Measurements from ENCODE around the gene RSPH10B2. TPM values are rescaled to one million over a fixed set of nuclear protein-coding genes. Genes with fewer than 3 reads are reported as not detected.

Gene RSPH10B2
- total and polyA plus RNA-seq, 2 of the 13 experiments (the other 11 are each of a cell fraction or from before 2014, with no cell fraction given), result 0.31 TPM; not detected in 1

DNA sequence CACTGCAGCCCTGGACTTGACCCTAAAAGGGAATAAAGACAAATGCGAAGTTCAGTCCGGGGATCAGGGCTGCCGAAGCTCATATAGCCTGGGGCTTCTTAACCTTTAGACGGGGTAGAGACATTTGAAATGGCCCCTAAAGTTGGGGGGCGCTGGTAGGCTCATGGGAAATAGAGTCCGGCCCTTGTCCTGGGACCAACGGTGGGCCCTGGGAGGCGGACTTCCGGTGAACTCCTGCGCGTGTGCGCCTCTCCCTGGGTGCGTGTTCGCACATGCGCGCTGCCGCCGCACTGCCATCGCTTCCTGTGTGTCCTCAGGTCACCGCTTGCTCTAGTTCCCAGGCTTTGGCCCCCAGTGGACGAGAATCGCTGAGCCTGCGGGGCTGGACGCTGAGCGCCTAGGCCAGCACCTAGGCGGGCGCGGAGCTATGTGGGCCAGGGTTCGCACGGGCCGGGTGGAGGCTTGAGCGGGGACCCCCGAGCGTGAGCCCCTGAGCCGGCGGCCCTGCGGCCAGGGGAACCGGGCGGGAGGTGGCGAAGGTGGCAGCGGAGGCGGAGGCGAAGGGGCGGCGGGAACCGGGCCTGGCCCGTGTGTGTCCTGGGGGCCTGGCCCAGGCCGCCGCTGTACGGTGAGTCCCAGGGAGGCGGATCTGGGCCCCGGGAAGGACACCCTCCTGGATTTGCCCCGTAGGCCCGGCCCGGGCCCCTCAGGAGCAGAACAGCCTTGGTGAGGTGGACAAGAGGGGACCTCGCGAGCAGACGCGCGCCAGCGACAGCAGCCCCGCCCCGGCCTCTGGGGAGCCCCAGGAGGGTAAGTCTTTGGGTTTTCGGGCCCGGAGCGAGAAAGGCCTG, 24.2 kb upstream of the RSPH10B2 start (continued):
- TF ChIP-seq CEBPB (IDR thresholded peaks at IDR 0.05; ENCODE audit: borderline replicate concordance, low read depth, low read length), result no peak
- TF ChIP-seq ZNF891 (CRISPR knock-in tag; IDR thresholded peaks at IDR 0.05), result 0 out of 2 replicates have a peak, but pooled peaks have one; percentile 1
- TF ChIP-seq IRX3 (CRISPR knock-in tag; IDR thresholded peaks at IDR 0.05; ENCODE audit: borderline replicate concordance, low read depth), result 0 out of 2 replicates have a peak, but pooled peaks have one; percentile 63
- TF ChIP-seq SRSF9 (IDR thresholded peaks at IDR 0.05; ENCODE audit: borderline replicate concordance, insufficient read depth, low read depth, low read length, poor library complexity, severe bottlenecking), result no peak
- peak; percentile 80 for TF ChIP-seq SALL2 (CRISPR knock-in tag; IDR thresholded peaks at IDR 0.05)
- no peak for TF ChIP-seq ZNF720 (CRISPR knock-in tag; IDR thresholded peaks at IDR 0.05)
- no peak for TF ChIP-seq MATR3 (CRISPR knock-in tag; IDR thresholded peaks at IDR 0.05)
- TF ChIP-seq, protein P1, sequence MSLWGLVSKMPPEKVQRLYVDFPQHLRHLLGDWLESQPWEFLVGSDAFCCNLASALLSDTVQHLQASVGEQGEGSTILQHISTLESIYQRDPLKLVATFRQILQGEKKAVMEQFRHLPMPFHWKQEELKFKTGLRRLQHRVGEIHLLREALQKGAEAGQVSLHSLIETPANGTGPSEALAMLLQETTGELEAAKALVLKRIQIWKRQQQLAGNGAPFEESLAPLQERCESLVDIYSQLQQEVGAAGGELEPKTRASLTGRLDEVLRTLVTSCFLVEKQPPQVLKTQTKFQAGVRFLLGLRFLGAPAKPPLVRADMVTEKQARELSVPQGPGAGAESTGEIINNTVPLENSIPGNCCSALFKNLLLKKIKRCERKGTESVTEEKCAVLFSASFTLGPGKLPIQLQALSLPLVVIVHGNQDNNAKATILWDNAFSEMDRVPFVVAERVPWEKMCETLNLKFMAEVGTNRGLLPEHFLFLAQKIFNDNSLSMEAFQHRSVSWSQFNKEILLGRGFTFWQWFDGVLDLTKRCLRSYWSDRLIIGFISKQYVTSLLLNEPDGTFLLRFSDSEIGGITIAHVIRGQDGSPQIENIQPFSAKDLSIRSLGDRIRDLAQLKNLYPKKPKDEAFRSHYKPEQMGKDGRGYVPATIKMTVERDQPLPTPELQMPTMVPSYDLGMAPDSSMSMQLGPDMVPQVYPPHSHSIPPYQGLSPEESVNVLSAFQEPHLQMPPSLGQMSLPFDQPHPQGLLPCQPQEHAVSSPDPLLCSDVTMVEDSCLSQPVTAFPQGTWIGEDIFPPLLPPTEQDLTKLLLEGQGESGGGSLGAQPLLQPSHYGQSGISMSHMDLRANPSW (CRISPR knock-in tag; IDR thresholded peaks at IDR 0.05; ENCODE audit: borderline replicate concordance), result peak; percentile 45; the same call in 1 of the 2 replicates
- TF ChIP-seq ZNF878 (CRISPR knock-in tag; IDR thresholded peaks at IDR 0.05), result no peak
- TF ChIP-seq SMARCE1 (IDR thresholded peaks at IDR 0.05; ENCODE audit: borderline replicate concordance), result no peak
- TF ChIP-seq ZSCAN12 (CRISPR knock-in tag; IDR thresholded peaks at IDR 0.05), result no peak
- TF ChIP-seq, protein P2, sequence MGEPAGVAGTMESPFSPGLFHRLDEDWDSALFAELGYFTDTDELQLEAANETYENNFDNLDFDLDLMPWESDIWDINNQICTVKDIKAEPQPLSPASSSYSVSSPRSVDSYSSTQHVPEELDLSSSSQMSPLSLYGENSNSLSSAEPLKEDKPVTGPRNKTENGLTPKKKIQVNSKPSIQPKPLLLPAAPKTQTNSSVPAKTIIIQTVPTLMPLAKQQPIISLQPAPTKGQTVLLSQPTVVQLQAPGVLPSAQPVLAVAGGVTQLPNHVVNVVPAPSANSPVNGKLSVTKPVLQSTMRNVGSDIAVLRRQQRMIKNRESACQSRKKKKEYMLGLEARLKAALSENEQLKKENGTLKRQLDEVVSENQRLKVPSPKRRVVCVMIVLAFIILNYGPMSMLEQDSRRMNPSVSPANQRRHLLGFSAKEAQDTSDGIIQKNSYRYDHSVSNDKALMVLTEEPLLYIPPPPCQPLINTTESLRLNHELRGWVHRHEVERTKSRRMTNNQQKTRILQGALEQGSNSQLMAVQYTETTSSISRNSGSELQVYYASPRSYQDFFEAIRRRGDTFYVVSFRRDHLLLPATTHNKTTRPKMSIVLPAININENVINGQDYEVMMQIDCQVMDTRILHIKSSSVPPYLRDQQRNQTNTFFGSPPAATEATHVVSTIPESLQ (CRISPR knock-in tag; conservative IDR thresholded peaks at IDR 0.05), result no peak
- TF ChIP-seq AHR (CRISPR knock-in tag; IDR thresholded peaks at IDR 0.05), result no peak
- no peak for TF ChIP-seq PHF5A (CRISPR knock-in tag; IDR thresholded peaks at IDR 0.05; ENCODE audit: low read depth, unreplicated experiment)
- TF ChIP-seq ATF1 (CRISPR knock-in tag; IDR thresholded peaks at IDR 0.05), result no peak
- peak; percentile 47; the same call in 1 of the 2 replicates for TF ChIP-seq SNAPC2 (CRISPR knock-in tag; IDR thresholded peaks at IDR 0.05)
- TF ChIP-seq NFIB (CRISPR knock-in tag; IDR thresholded peaks at IDR 0.05; ENCODE audit: borderline replicate concordance), result no peak
- TF ChIP-seq, protein P3, sequence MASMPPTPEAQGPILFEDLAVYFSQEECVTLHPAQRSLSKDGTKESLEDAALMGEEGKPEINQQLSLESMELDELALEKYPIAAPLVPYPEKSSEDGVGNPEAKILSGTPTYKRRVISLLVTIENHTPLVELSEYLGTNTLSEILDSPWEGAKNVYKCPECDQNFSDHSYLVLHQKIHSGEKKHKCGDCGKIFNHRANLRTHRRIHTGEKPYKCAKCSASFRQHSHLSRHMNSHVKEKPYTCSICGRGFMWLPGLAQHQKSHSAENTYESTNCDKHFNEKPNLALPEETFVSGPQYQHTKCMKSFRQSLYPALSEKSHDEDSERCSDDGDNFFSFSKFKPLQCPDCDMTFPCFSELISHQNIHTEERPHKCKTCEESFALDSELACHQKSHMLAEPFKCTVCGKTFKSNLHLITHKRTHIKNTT (CRISPR knock-in tag; IDR thresholded peaks at IDR 0.05), result no peak
- peak; percentile 32; the same call in 1 of the 2 replicates for TF ChIP-seq ELF3 (CRISPR knock-in tag; IDR thresholded peaks at IDR 0.05)
- peak; percentile 38; the same call in 1 of the 2 replicates for TF ChIP-seq NCOA2 (CRISPR knock-in tag; IDR thresholded peaks at IDR 0.05)
- no peak for TF ChIP-seq LCORL (IDR thresholded peaks at IDR 0.05)
- TF ChIP-seq LCORL (CRISPR knock-in tag; IDR thresholded peaks at IDR 0.05), result peak; percentile 39; the same call in 1 of the 2 replicates
- TF ChIP-seq ZNF17 (CRISPR knock-in tag; IDR thresholded peaks at IDR 0.05), result no peak
- peak; percentile 90 for TF ChIP-seq KLF12 (CRISPR knock-in tag; IDR thresholded peaks at IDR 0.05; ENCODE audit: borderline replicate concordance)
- no peak; the same call in 1 of the 2 replicates for TF ChIP-seq CENPT (CRISPR knock-in tag; IDR thresholded peaks at IDR 0.05; ENCODE audit: low read depth)
- TF ChIP-seq FOXC1 (CRISPR knock-in tag; IDR thresholded peaks at IDR 0.05; ENCODE audit: borderline replicate concordance), result peak; percentile 92

All from HepG2 (cell line).